ENCODE measurements around the gene VPS13D. TPM values are rescaled to one million over a fixed set of nuclear protein-coding genes. Genes with fewer than 3 reads are reported as not detected.
A peak's percentile ranks its signal among the peaks of the same experiment; 100 is the strongest.

The VPS13D gene
- total RNA-seq, 1 experiment from 2014 or later: 30.7 TPM

DNA sequence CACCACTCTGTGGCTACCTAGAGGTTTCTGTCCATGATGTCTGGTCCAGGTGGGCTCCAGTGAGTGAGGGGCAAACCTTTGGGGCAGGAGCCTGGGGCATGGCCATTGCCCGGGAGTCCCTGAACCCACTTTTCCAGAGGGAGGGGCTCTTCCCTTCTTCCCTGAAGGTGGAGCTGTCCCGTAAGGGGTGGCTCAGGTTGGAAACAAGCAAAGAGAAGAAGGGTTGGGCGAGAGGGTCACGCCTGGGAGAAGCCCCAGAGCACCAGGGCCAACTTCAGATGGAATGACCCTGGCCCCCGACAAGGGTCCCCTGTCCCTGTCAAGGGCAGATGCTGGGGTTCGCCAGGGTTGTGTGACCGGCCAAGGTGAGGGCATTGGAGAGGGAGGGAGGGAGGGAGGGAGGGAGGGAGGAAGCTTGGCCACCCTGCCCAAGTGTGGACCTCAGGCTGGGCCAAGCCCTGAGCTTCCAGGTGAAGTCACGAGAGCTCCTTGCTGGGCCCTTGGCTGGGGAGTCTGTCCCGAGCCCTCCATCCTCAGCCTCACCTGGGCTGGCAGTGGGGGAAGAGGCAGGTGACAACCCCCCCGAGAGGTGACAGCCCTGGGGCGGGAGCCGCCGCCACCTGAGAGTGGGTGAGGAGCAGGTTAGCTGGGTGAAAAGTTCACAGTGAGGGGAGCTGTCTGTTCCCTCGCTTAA lies 318.6 kb downstream of the VPS13D start:
- TF ChIP-seq CTCF (conservative IDR thresholded peaks at IDR 0.05; ENCODE audit: low read depth, low read length) (no peak), EZH2phosphoT487 (IDR thresholded peaks at IDR 0.05; ENCODE audit: borderline replicate concordance, low read length) (no peak), EZH2 (IDR thresholded peaks at IDR 0.05; ENCODE audit: low read length, unreplicated experiment) (no peak)
- Histone ChIP-seq H3K9me2 (replicated peaks; ENCODE audit: low read length) (no peaks in the 10 kb centered on the region), H3K79me2 (ENCODE audit: low read length) (no peaks in the 10 kb centered on the region), H3K27me3 (ENCODE audit: low read length) (no peaks in the 10 kb centered on the region), H3K4me1 (ENCODE audit: insufficient read depth, low read length) (peaks cover 18% of the 10 kb centered on the region), H4K20me1 (ENCODE audit: low read length) (no peaks in the 10 kb centered on the region), H2AFZ (ENCODE audit: low read length) (no peak overlapping the region), H3K4me3 (ENCODE audit: low read length) (no peak overlapping the region), H3F3A (ENCODE audit: low read length, unreplicated experiment) (no peaks in the 10 kb centered on the region), H3K4me2 (ENCODE audit: low read length) (no peak overlapping the region), H3K9me3 (ENCODE audit: low read length) (no peaks in the 10 kb centered on the region), H3K36me3 (ENCODE audit: low read depth, low read length) (no peaks in the 10 kb centered on the region), H3K27ac (ENCODE audit: low read length) (no peak overlapping the region), H3K9ac (ENCODE audit: low read length) (no peak overlapping the region)
- no peak for DNase-seq
- ChIA-PET CTCF (no interaction called here), POLR2A (ENCODE audit: unreplicated experiment) (no interaction called here)
- no TSS peak for BruUV-seq (replicated peaks)
- no peak for ATAC-seq
- intact Hi-C loops (cut with micrococcal nuclease): no loop called here

- no peaks in the 10 kb centered on the region for H3K36me3 ChIP-seq (ENCODE audit: low read depth, low read length)
- H3K4me2 ChIP-seq (ENCODE audit: low read length): peak overlapping the region; percentile 76
- H3K9ac ChIP-seq (ENCODE audit: low read length): peak overlapping the region; percentile 39
- no peaks in the 10 kb centered on the region for H3K9me3 ChIP-seq (ENCODE audit: low read length)
- H4K20me1 ChIP-seq (ENCODE audit: low read length): no peaks in the 10 kb centered on the region
- no peaks in the 10 kb centered on the region for H3K27me3 ChIP-seq (ENCODE audit: low read length)
- CTCF ChIA-PET: no interaction called here
- no peak for ATAC-seq
- no peak overlapping the region for H3K4me3 ChIP-seq (ENCODE audit: low read length)
- intact Hi-C loops (cut with micrococcal nuclease): loop anchor here (1.0 kb wide), 2 partner anchors 47 to 71 kb away; no protein-coding TSS in a partner anchor
- H3K9me2 ChIP-seq (replicated peaks; ENCODE audit: low read length): no peaks in the 10 kb centered on the region
- H3K27ac ChIP-seq (ENCODE audit: low read length): peak overlapping the region; percentile 81
- BruUV-seq (replicated peaks): no TSS peak
- H3K79me2 ChIP-seq (ENCODE audit: low read length): no peaks in the 10 kb centered on the region
- peaks cover 18% of the 10 kb centered on the region for H3K4me1 ChIP-seq (ENCODE audit: insufficient read depth, low read length)
- no peaks in the 10 kb centered on the region for H3F3A ChIP-seq (ENCODE audit: low read length, unreplicated experiment)
- DNase-seq: no peak
- TF ChIP-seq CTCF (conservative IDR thresholded peaks at IDR 0.05; ENCODE audit: low read depth, low read length): no peak
- no peak for TF ChIP-seq EZH2 (IDR thresholded peaks at IDR 0.05; ENCODE audit: low read length, unreplicated experiment)
- no peak for TF ChIP-seq EZH2phosphoT487 (IDR thresholded peaks at IDR 0.05; ENCODE audit: borderline replicate concordance, low read length)
- H2AFZ ChIP-seq (ENCODE audit: low read length): no peak overlapping the region
- POLR2A ChIA-PET (ENCODE audit: unreplicated experiment): interaction anchor here (0.7 kb wide), 1 partner anchor 68 kb away, joined by 4 read pairs; no protein-coding TSS in a partner anchor
Measured at GRCh38 chr1:12548973-12549459, 319.2 kb downstream of the VPS13D start.

Measured in PC-3 (cell line).